ENCODE results near the gene ELL2. TPM values are rescaled to one million over a fixed set of nuclear protein-coding genes. Genes with fewer than 3 reads are reported as not detected.

Gene ELL2
- polyA plus RNA-seq, 1 donor from 2014 or later = 1.4 TPM

DNA sequence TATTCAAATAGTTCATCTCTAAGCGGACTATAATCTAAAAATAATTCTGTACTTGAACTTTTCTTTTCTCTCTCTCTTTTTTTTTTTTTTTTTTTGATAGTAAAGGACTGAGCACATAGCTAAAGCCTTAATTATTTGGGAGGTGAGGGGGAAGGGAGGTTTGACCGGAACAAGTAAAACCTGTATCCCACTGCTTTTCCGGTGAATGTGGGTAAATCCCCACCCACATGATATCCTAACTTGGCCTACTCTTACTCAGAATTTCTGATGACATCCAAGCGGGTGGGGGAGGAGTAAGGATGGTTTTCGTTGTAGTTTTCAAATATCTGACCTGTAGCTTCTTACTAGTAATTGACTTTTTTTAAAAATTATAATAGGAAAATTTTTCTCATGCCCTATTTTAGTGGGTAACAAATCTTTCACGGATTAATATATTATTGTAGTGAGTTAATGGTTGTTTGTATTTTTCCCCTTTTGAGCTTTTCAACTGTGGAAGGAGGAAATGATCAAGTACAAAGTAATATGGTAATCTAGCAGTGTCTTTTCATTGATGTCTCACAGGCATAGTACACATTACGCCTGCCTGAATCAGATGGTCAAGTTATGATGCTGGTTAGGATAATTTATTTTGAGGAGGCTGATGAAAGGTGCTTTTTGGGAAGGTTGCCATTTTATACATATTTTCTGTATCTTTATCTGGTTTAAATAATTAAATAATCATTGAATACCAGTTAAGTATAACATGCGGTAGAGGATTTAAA is 2.2 kb upstream of the ELL2 start:
- Histone ChIP-seq H3K9ac (ENCODE audit: low read length) (no peak overlapping the region), H3F3A (ENCODE audit: insufficient read depth, low read length, poor library complexity, severe bottlenecking) (no peaks in the 10 kb centered on the region), H3K27me3 (ENCODE audit: insufficient read depth, low read depth, low read length) (peaks cover 17% of the 10 kb centered on the region), H3K9me2 (ENCODE audit: insufficient read depth, low read length) (no peaks in the 10 kb centered on the region), H3K36me3 (ENCODE audit: insufficient read depth, low read length) (no peaks in the 10 kb centered on the region), H3K4me3 (ENCODE audit: low read length) (no peak overlapping the region), H3K27ac (ENCODE audit: low read length) (no peak overlapping the region), H2AFZ (ENCODE audit: low read depth, low read length) (no peak overlapping the region), H3K9me3 (ENCODE audit: low read length) (no peaks in the 10 kb centered on the region), H3K79me2 (replicated peaks; ENCODE audit: insufficient read depth, low read length) (no peaks in the 10 kb centered on the region), H4K20me1 (ENCODE audit: insufficient read depth) (no peaks in the 10 kb centered on the region), H3K4me2 (ENCODE audit: low read length) (no peak overlapping the region)
- no peak for TF ChIP-seq RAD21 (conservative IDR thresholded peaks at IDR 0.05)

DNA sequence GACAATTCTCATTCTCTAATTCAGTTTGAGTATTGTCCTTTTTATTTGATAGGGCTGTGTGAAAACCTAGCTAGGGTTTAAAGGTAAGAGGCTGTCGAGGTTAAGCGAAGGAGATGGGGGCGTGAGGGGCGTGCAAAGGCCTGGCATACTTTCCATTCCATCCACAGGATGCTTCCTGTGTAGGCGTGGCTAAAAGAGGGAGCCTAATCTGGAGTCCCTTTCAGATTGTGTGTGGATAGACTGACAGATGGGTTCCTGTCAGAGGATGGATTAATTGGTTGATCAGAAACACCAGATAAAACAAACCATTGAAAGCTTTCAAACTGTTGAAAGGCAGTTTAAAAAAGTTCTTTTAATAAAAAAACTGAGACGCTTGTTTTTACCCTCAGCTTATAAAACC is 1.1 kb upstream of the ELL2 start:
- Histone ChIP-seq H3K27ac (ENCODE audit: low read length) (no peak overlapping the region), H3K4me3 (ENCODE audit: low read length) (no peak overlapping the region), H3K36me3 (ENCODE audit: insufficient read depth, low read length) (no peaks in the 10 kb centered on the region), H3K9me2 (ENCODE audit: insufficient read depth, low read length) (no peaks in the 10 kb centered on the region), H3K27me3 (ENCODE audit: insufficient read depth, low read depth, low read length) (peaks cover 17% of the 10 kb centered on the region), H4K20me1 (ENCODE audit: insufficient read depth) (no peaks in the 10 kb centered on the region), H3K4me2 (ENCODE audit: low read length) (no peak overlapping the region), H3F3A (ENCODE audit: insufficient read depth, low read length, poor library complexity, severe bottlenecking) (no peaks in the 10 kb centered on the region), H2AFZ (ENCODE audit: low read depth, low read length) (no peak overlapping the region), H3K9me3 (ENCODE audit: low read length) (no peaks in the 10 kb centered on the region), H3K9ac (ENCODE audit: low read length) (no peak overlapping the region), H3K79me2 (replicated peaks; ENCODE audit: insufficient read depth, low read length) (peaks cover 2% of the 10 kb centered on the region)
- no peak for TF ChIP-seq EZH2 (IDR thresholded peaks at IDR 0.05; ENCODE audit: borderline replicate concordance, insufficient read depth, low read length, poor library complexity, severe bottlenecking)
- TF ChIP-seq SMC3 (conservative IDR thresholded peaks at IDR 0.05; ENCODE audit: poor library complexity) = no peak
- TF ChIP-seq, protein P1, sequence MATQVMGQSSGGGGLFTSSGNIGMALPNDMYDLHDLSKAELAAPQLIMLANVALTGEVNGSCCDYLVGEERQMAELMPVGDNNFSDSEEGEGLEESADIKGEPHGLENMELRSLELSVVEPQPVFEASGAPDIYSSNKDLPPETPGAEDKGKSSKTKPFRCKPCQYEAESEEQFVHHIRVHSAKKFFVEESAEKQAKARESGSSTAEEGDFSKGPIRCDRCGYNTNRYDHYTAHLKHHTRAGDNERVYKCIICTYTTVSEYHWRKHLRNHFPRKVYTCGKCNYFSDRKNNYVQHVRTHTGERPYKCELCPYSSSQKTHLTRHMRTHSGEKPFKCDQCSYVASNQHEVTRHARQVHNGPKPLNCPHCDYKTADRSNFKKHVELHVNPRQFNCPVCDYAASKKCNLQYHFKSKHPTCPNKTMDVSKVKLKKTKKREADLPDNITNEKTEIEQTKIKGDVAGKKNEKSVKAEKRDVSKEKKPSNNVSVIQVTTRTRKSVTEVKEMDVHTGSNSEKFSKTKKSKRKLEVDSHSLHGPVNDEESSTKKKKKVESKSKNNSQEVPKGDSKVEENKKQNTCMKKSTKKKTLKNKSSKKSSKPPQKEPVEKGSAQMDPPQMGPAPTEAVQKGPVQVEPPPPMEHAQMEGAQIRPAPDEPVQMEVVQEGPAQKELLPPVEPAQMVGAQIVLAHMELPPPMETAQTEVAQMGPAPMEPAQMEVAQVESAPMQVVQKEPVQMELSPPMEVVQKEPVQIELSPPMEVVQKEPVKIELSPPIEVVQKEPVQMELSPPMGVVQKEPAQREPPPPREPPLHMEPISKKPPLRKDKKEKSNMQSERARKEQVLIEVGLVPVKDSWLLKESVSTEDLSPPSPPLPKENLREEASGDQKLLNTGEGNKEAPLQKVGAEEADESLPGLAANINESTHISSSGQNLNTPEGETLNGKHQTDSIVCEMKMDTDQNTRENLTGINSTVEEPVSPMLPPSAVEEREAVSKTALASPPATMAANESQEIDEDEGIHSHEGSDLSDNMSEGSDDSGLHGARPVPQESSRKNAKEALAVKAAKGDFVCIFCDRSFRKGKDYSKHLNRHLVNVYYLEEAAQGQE (IDR thresholded peaks at IDR 0.05; ENCODE audit: borderline replicate concordance) = no peak
- TF ChIP-seq POLR2AphosphoS5 (IDR thresholded peaks at IDR 0.05) = no peak
- no peak for TF ChIP-seq MXI1 (conservative IDR thresholded peaks at IDR 0.05; ENCODE audit: poor library complexity, severe bottlenecking)
- TF ChIP-seq RAD21 (conservative IDR thresholded peaks at IDR 0.05) = no peak
- TF ChIP-seq, protein P2, sequence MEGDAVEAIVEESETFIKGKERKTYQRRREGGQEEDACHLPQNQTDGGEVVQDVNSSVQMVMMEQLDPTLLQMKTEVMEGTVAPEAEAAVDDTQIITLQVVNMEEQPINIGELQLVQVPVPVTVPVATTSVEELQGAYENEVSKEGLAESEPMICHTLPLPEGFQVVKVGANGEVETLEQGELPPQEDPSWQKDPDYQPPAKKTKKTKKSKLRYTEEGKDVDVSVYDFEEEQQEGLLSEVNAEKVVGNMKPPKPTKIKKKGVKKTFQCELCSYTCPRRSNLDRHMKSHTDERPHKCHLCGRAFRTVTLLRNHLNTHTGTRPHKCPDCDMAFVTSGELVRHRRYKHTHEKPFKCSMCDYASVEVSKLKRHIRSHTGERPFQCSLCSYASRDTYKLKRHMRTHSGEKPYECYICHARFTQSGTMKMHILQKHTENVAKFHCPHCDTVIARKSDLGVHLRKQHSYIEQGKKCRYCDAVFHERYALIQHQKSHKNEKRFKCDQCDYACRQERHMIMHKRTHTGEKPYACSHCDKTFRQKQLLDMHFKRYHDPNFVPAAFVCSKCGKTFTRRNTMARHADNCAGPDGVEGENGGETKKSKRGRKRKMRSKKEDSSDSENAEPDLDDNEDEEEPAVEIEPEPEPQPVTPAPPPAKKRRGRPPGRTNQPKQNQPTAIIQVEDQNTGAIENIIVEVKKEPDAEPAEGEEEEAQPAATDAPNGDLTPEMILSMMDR (IDR thresholded peaks at IDR 0.05; ENCODE audit: poor library complexity, severe bottlenecking) = no peak
- TF ChIP-seq TAF1 (IDR thresholded peaks at IDR 0.05; ENCODE audit: low read depth) = no peak
- no peak for TF ChIP-seq EP300 (conservative IDR thresholded peaks at IDR 0.05; ENCODE audit: poor library complexity, severe bottlenecking)

Measured in neural cell (in vitro differentiated cells).